ENCODE measurements around the gene MTUS2. TPM values are rescaled to one million over a fixed set of nuclear protein-coding genes. Genes with fewer than 3 reads are reported as not detected.

The MTUS2 gene
- total and polyA plus RNA-seq, 2 experiments from 2014 or later = 0.27 to 0.38 TPM

- TF ChIP-seq ZNF462 (CRISPR knock-in tag; IDR thresholded peaks at IDR 0.05) (no peak), JUNB (IDR thresholded peaks at IDR 0.05; ENCODE audit: unreplicated experiment) (no peak), EZH2 (IDR thresholded peaks at IDR 0.05; ENCODE audit: low read depth, unreplicated experiment) (no peak)
Measured at GRCh38 chr13:29483623-29484022, 663.5 kb downstream of the MTUS2 start (continued).

- Mint-ChIP-seq H3K4me1 (peaks cover 36% of the 10 kb centered on the region), H3K4me3 (no peak overlapping the region), H3K9me3 (no peaks in the 10 kb centered on the region), H3K27ac (no peak overlapping the region), H3K36me3 (ENCODE audit: low read depth) (no peaks in the 10 kb centered on the region), H3K27me3 (ENCODE audit: insufficient read depth, low read depth, poor library complexity) (peaks cover 16% of the 10 kb centered on the region)
- DNase-seq (ENCODE audit: low spot score) (no peak), ATAC-seq (peak; percentile 62)
- H3K4me3 ChIP-seq = no peak overlapping the region
- H4K20me1 ChIP-seq (replicated peaks; ENCODE audit: insufficient read depth) = no peaks in the 10 kb centered on the region
- no peaks in the 10 kb centered on the region for H3K79me2 ChIP-seq (replicated peaks; ENCODE audit: insufficient read depth)
- H2AFZ ChIP-seq = peak overlapping the region; percentile 72; the same call in 1 of the 2 replicates
- no peaks in the 10 kb centered on the region for H3K36me3 ChIP-seq (ENCODE audit: insufficient read depth)
- peak overlapping the region; percentile 62 for H3K4me2 ChIP-seq
- H3K9me2 ChIP-seq (ENCODE audit: insufficient read depth) = no peaks in the 10 kb centered on the region
- H3F3A ChIP-seq (replicated peaks; ENCODE audit: low read depth) = no peaks in the 10 kb centered on the region
- H3K4me1 ChIP-seq (ENCODE audit: insufficient read depth) = peaks cover 11% of the 10 kb centered on the region
- no peak overlapping the region for H3K27ac ChIP-seq (ENCODE audit: low read depth)
- H3K27me3 ChIP-seq (ENCODE audit: insufficient read depth) = no peaks in the 10 kb centered on the region
- TF ChIP-seq CTCF (conservative IDR thresholded peaks at IDR 0.05; ENCODE audit: low read depth in 2 of 2) = no peak
- no peak for TF ChIP-seq ETS1 (IDR thresholded peaks at IDR 0.05)
- TF ChIP-seq CREB1 (CRISPR knock-in tag; IDR thresholded peaks at IDR 0.05; ENCODE audit: low read depth) = no peak
- no peak for TF ChIP-seq STAT1 (IDR thresholded peaks at IDR 0.05; ENCODE audit: unreplicated experiment)
- no peak for TF ChIP-seq REST (IDR thresholded peaks at IDR 0.05; ENCODE audit: unreplicated experiment)
- no peak for TF ChIP-seq ZNF114 (CRISPR knock-in tag; IDR thresholded peaks at IDR 0.05)
- TF ChIP-seq EZH2 (IDR thresholded peaks at IDR 0.05; ENCODE audit: low read depth, unreplicated experiment) = no peak
- no peak for TF ChIP-seq JUNB (IDR thresholded peaks at IDR 0.05; ENCODE audit: unreplicated experiment)
- no peak for TF ChIP-seq NANOG (IDR thresholded peaks at IDR 0.05; ENCODE audit: borderline replicate concordance)
Measured at GRCh38 chr13:29484236-29484635, 664.1 kb downstream of the MTUS2 start.
